ENCODE results near the gene OR2Y1.
"Not testable (repeated sequence)": the region's sequence is repeated elsewhere in the genome, so short reads cannot be mapped to it uniquely, and the experiment has no call there.

Gene OR2Y1, protein sequence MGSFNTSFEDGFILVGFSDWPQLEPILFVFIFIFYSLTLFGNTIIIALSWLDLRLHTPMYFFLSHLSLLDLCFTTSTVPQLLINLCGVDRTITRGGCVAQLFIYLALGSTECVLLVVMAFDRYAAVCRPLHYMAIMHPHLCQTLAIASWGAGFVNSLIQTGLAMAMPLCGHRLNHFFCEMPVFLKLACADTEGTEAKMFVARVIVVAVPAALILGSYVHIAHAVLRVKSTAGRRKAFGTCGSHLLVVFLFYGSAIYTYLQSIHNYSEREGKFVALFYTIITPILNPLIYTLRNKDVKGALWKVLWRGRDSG

DNA sequence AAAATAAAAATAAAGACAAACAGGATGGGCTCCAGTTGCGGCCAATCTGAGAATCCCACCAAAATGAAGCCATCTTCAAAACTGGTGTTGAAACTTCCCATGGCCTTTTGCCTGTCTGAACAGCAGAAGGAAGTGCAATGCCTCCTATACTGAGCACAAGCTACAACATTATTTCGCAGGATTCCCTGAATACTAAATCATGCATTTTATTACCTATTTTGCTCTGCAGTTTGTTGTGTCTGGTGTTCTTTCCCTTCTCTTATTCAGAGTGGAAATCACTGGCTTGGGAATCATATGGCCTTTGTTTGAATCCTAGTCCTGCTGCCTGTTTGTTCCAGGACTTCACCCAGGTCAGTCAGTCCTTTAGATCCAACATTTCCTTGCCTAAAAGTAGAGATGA lies at the start of gene OR2Y1:
TSS of gene OR2Y1 (minus strand) at position 101 of the 400 bp plus-strand sequence. CDS start at position 101, 0 bp downstream.
- no peak for DNase-seq

GRCh38 chr5:180788651-180789410 lies 49.0 kb upstream of the OR2Y1 start:
- DNase-seq = not testable (repeated sequence)

DNA sequence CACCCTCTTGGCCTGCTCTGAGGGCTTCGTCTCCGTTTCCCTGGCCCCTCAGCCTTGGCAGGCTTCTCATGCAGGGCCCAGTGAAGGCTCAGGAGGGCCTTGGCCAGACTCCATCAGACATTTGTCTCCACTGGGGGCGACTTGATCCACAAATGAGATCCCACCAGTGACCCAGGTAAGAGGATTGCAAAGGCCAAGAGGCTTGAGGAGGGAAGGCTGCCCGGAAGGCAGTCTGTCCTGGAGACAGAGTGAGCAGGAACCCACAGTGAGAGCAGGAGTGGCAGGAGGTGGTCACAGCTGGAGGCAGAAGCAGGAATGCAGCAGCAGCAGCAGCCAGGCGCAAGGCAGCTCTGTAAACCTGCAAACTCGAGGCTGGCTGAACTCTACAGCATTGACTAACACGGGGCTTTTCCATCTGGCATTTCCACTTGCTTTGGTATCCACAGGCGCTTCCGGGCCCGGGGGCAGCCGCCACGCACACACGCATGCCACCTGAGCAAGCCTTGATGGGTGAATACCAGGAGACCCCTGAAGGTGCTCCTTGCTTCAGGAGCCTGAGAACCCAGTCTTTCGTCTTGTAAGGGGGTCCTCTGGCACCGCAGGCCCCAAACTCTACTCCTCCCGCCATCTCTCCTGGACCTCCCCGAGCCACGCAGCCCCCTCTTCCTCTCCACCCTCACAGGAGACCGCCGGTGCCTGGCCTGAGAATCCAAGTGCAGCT lies 48.0 kb upstream of the OR2Y1 start:
- no peak for DNase-seq

- DNase-seq = peak; percentile 21 to 24
These were observed 46.9 kb upstream of the OR2Y1 start for GRCh38 chr5:180786531-180787398.

DNA sequence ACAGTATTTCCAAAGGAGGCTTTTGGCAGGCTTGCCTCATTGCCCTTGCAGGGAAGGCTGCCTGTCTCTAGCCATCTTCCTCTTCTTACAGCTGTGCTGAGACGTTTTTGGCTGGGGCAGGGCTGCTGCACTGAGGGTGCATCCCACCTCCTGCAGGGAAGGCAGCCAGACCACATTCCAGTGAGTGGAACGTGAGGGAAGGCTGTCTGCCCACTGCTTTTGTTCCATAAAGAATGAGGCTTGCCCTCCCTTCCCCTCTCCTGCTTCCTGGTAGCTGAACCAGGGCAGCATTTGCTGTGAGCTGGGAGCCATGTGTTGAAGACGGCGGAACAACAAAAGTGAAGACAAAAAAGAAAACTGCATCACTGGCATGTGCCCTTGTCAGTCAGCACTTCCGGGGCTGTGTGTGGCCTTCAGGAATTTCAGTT lies 46.0 kb upstream of the OR2Y1 start:
- peak; percentile 54 to 71 for DNase-seq

- peak in 1 of 2 experiments; percentile 44 for DNase-seq
These were observed 45.4 kb upstream of the OR2Y1 start for GRCh38 chr5:180785121-180785781.

GRCh38 chr5:180784497-180785097 lies 44.7 kb upstream of the OR2Y1 start:
- peak; percentile 55 to 60 for DNase-seq

- no peak for DNase-seq
These were observed 43.6 kb upstream of the OR2Y1 start for GRCh38 chr5:180783340-180784052.

- DNase-seq = no peak
These were observed 42.9 kb upstream of the OR2Y1 start for GRCh38 chr5:180782748-180783147.

DNA sequence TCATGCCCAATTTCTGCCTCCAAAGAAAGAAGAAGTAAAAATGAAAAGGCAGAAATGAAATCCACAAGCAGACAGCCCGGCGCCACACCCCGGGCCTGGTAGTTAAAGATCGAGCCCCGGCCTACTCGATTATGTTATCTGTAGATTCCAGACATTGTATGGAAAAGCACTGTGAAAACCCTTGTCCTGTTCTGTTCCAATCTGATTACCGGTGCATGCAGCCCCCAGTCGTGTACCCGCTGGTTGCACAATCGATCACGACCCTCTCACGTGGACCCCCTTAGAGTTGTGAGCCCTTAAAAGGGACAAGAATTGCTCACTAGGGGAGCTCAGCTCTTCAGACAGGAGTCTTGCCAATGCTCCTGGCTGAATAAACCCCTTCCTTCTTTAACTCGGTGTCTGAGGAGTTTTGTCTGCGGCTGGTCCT lies 42.1 kb upstream of the OR2Y1 start:
- DNase-seq = not testable (repeated sequence)

DNA sequence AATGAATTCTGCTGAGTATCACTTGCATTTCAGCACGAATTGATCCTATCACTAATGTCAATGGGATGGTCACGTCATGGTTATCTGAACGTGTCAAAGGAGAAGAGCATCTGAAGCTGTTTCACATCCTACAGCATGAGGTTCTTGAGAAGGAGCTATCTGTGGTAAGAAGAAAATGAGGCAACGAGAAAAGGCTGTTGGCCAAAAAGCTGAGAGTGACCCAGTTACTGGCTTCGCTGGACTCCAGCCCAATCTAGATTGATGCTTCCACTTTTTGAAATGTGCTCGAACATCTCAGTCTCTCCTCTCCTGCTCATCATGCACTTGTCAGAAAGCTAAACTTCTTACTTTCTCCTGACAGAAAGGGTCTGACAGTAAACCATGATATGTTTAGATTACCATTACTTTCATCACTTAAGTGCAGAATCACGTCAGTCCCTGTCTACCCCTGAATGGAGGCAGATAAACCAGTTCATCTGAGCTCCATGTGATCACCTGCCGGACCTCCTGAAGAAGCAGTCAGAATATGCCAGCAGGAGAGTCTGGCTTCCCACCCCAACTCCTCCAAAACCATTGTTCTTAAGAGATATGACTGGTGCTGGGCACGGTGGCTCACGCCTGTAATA lies 40.2 kb upstream of the OR2Y1 start:
- DNase-seq = no peak

DNA sequence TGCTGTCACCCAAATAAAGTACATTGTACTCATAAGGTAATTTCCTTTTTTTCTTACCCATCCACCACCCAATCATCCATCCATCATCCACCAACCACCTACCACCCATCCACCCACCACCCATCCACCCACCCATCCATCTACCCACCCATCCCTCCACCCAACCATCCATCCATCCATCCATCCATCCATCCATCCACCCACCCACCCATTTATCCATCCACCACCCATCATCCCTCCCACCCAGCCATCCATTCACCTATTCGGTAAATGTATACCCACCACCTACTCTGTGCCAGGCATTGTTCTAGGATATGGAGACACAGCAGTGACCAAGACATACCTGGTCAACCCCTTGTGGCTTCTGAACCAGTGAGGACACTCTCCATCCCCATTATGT lies 37.6 kb upstream of the OR2Y1 start:
- DNase-seq = no peak

- DNase-seq = no peak
These were observed 36.5 kb upstream of the OR2Y1 start for GRCh38 chr5:180776376-180776775.

GRCh38 chr5:180775624-180776023 lies 35.8 kb upstream of the OR2Y1 start:
- no peak for DNase-seq

DNA sequence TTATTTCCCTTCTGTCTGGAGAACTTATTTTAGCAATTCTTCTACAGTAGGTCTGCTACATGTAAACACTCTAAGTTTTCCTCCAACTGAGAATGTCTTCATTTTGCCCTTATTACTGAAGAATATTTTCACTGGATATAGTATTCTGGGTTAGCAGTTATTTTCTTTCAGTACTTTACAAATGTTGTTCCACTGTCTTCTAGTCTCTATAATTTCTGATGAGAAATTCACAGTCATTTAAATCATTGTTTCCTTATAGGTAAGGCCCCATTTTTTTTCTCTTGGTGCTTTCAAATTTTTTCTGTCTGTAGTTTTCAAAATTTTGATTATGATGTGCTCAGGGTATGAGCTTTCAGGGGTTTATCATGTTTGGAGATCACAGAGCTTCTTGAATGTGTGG lies 32.0 kb upstream of the OR2Y1 start:
- no peak for DNase-seq

- DNase-seq = no peak
These were observed 30.0 kb upstream of the OR2Y1 start for GRCh38 chr5:180769821-180770220.

- DNase-seq = no peak
These were observed 15.7 kb upstream of the OR2Y1 start for GRCh38 chr5:180755601-180756000.

- DNase-seq = no peak
These were observed 4.4 kb upstream of the OR2Y1 start for GRCh38 chr5:180744253-180744652.

DNA sequence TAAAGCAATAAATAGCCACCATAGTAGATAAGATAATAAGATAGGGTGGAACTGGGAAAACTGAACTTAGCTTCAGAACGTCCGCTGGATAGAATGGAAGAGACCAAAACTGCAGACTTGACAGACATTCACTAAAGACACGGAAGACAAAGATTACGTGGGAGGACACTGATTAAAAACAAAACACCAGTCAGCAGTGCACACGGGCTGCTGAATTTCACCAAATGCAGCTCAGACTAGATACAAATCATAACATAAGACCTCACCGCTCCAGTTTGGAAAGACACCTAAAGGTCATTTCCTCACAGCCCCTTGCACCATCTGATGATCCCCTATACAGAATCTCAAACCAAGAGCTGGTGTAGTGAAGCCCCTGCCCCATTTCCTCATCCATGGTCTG lies 2.9 kb upstream of the OR2Y1 start:
- no peak for DNase-seq

DNA sequence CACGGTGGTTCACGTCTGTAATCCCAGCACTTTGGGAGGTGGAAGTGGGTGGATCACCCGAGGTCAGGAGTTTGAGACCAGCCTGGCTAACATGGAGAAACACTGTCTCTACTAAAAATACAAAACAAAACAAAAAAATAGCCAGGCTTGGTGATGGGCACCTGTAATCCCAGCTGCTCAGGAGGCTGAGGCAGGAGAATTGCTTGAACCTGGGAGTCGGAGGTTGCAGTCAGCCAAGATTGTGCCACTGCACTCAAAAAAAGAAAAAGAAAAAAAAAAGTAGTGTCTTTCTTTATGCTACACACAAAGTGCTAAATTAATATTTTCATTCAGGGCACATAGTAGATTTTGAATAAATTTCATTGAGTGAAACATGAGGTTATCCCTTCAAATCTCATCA lies 1.1 kb upstream of the OR2Y1 start:
- DNase-seq = not testable (repeated sequence)
